CD14-positive monocyte (primary cell): ENCODE data around the gene CCT6A. TPM values are rescaled to one million over a fixed set of nuclear protein-coding genes. Genes with fewer than 3 reads are reported as not detected.
"Not testable (repeated sequence)": the region's sequence is repeated elsewhere in the genome, so short reads cannot be mapped to it uniquely, and the experiment has no call there.

Source experiments
- DNase-seq, 3 donors: peaks; one replicate each; pipeline ENCODE4 v3.0.0-alpha.2; 2011 to 2022
- H2AFZ ChIP-seq: 2 replicates; pipeline ENCODE4 v1.6.0; 2012; ENCODE audit warnings: mild to moderate bottlenecking, low read depth, low read length, inconsistent platforms; ENCODE audit not compliant: insufficient read depth, poor library complexity, severe bottlenecking
- H3K27ac ChIP-seq, 2 donors: 1 replicate in 1 of 2; 2 replicates in 1 of 2; pipeline ENCODE4 v1.5.1; 2012 to 2013; ENCODE audit warnings: low read length in 2 of 2, control low read depth in 1 of 2, inconsistent platforms in 1 of 2, low read depth in 1 of 2, mild to moderate bottlenecking in 1 of 2
- H3K27me3 ChIP-seq, 2 donors: one replicate each; pipeline versions ENCODE4 v1.6.0 to v1.6.1; 2011 to 2013; ENCODE audit warnings: low read length in 2 of 2; ENCODE audit not compliant: control insufficient read depth in 2 of 2, insufficient read depth in 2 of 2
- H3K36me3 ChIP-seq, 2 donors: replicated peaks in 1 of 2; 1 replicate in 1 of 2; 2 replicates in 1 of 2; pipeline versions ENCODE4 v1.5.1 to v1.6.1; 2012 to 2013; ENCODE audit warnings: low read length in 2 of 2, control low read depth in 1 of 2, inconsistent platforms in 1 of 2, mild to moderate bottlenecking in 1 of 2; ENCODE audit not compliant: insufficient read depth in 2 of 2, control insufficient read depth in 1 of 2
- H3K4me1 ChIP-seq, 2 donors: 1 replicate in 1 of 2; 2 replicates in 1 of 2; pipeline versions ENCODE4 v1.5.1 to v1.6.1; 2012 to 2013; ENCODE audit warnings: low read length in 2 of 2, control low read depth in 1 of 2, inconsistent platforms in 1 of 2, mild to moderate bottlenecking in 1 of 2, moderate library complexity in 1 of 2; ENCODE audit not compliant: insufficient read depth in 2 of 2, control insufficient read depth in 1 of 2
- H3K4me2 ChIP-seq: replicated peaks from 2 replicates; pipeline ENCODE3; 2012; ENCODE audit warnings: low read length, moderate library complexity, mild to moderate bottlenecking; ENCODE audit not compliant: poor library complexity, severe bottlenecking; ENCODE audit errors: extremely low read depth
- H3K4me3 ChIP-seq, 3 experiments: fragments of 200-600 bp in 1 of 3; sonication (generic) in 1 of 3; replicated peaks in 1 of 3; 1 replicate in 2 of 3; 2 replicates in 1 of 3; pipeline ENCODE4 v1.5.1; 2011 to 2013; ENCODE audit warnings: low read length in 3 of 3, mild to moderate bottlenecking in 3 of 3, control low read depth in 2 of 3, low read depth in 2 of 3, inconsistent platforms in 1 of 3, moderate library complexity in 1 of 3
- H3K79me2 ChIP-seq: 2 replicates; pipeline ENCODE4 v1.6.0; 2012; ENCODE audit warnings: mild to moderate bottlenecking, control low read depth, inconsistent platforms, low read length, moderate library complexity; ENCODE audit not compliant: insufficient read depth
- H3K9ac ChIP-seq: 2 replicates; pipeline ENCODE4 v1.6.0; 2017; ENCODE audit warnings: low read length, mild to moderate bottlenecking; ENCODE audit not compliant: insufficient read depth, poor library complexity, severe bottlenecking
- H3K9me3 ChIP-seq, 2 donors: replicated peaks in 1 of 2; 1 replicate in 1 of 2; 2 replicates in 1 of 2; pipeline versions ENCODE4 v1.5.1 to v1.6.1; 2012 to 2013; ENCODE audit warnings: low read length in 2 of 2, control low read depth in 1 of 2; ENCODE audit not compliant: control insufficient read depth in 1 of 2, insufficient read depth in 1 of 2
- H4K20me1 ChIP-seq: 2 replicates; pipeline ENCODE4 v1.6.0; 2012; ENCODE audit warnings: mild to moderate bottlenecking, low read length, control low read depth, moderate library complexity; ENCODE audit not compliant: insufficient read depth
- H3K27ac Mint-ChIP-seq, 7 donors: one replicate each; pipeline ENCODE4 v1.8.0; 2020; ENCODE audit warnings: mild to moderate bottlenecking in 7 of 7, mixed read lengths in 7 of 7, moderate library complexity in 6 of 7, inconsistent platforms in 2 of 7
- H3K27me3 Mint-ChIP-seq, 3 donors: one replicate each; pipeline ENCODE4 v1.8.0; 2021 to 2022; ENCODE audit warnings: low read depth in 3 of 3, mild to moderate bottlenecking in 3 of 3, mixed read lengths in 3 of 3, moderate library complexity in 3 of 3, inconsistent platforms in 1 of 3
- H3K36me3 Mint-ChIP-seq, 2 donors: one replicate each; pipeline ENCODE4 v1.8.0; 2020; ENCODE audit warnings: mixed read lengths in 2 of 2, inconsistent platforms in 1 of 2, mild to moderate bottlenecking in 1 of 2
- H3K4me1 Mint-ChIP-seq: one replicate; pipeline ENCODE4 v1.8.0; 2020; ENCODE audit warnings: mild to moderate bottlenecking, mixed read lengths
- H3K4me3 Mint-ChIP-seq, 2 donors: one replicate each; pipeline ENCODE4 v1.8.0; 2020; ENCODE audit warnings: mild to moderate bottlenecking in 2 of 2, mixed read lengths in 2 of 2, moderate library complexity in 1 of 2
- H3K9me3 Mint-ChIP-seq, 7 donors: one replicate each; pipeline ENCODE4 v1.8.0; 2020 to 2022; ENCODE audit warnings: mixed read lengths in 7 of 7, mild to moderate bottlenecking in 6 of 7, moderate library complexity in 6 of 7, inconsistent platforms in 2 of 7
- WGBS: methylation state at CpG from one replicate; pipeline ENCODE4 v1.1.5; 2013; ENCODE audit warnings: missing lambda C conversion rate; ENCODE audit not compliant: insufficient coverage; 5-methylcytosine and 5-hydroxymethylcytosine counted together
- intact Hi-C, 2 donors: fragments of 100-400 bp; cut with micrococcal nuclease; formaldehyde crosslinking; loops; one replicate each; pipeline versions ENCODE4 v1.15.0 to v1.15.1; 2023
- polyA plus RNA-seq, 3 donors: library from polyadenylated mRNA; depleted of rRNA in 1 of 3; unstranded in 2 of 3; stranded (reverse) in 1 of 3; fragments of 300-500 nt in 2 of 3; fragments of >200 nt in 1 of 3; fragmentation: Illumina TruSeq in 2 of 3; gene quantifications; 1 replicate in 2 of 3; 2 replicates in 1 of 3; pipeline ENCODE4 v1.2.3, GENCODE V29; 2012 to 2021
- TF ChIP-seq, protein P1 (sequence below): fragments of 200-600 bp; IDR thresholded peaks from one replicate; pipeline ENCODE4 v1.8.0; 2022; ENCODE audit warnings: antibody characterized with exemption, mild to moderate bottlenecking

The CCT6A gene
- polyA plus RNA-seq, 3 donors, result 62.3 to 81.4 (median 63.3) TPM

DNA sequence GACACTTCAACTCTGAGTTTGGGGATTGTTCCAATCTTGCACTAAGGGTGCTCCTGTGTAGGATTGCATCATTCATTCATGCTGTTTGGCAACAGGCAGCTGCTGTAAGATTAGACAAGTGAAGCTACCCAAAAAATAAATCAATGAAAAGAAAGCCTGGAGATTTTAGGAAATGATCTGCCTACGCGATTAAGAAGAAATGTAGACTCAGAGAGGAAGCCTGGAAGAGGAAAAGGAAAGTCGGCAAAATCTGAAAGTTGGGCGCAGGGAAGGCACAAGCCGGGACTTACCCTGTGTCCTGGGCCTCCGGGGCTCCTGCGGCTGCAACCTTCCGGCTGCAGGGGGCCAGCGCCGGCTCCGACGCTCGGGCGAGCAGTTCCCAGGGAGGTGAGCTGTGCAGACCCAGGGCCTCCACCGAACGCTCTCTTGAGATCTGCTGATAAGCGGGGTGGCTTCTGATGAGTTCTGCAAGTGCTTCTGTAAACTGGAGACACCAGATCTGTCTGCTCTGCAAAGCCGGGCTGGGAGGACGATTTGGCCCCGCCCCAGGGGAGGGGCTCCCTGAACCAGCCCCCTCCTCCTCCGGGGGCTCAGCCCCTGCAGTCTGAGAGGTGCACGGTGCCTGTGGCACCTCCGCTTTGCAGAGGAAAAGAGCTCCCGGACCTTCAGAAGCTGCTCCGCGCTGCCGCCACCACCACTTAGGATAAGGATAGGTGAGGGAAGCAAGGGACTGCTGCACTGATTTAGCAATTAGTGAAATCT, 17.7 kb upstream of the CCT6A start:
- intact Hi-C loops, result no loop called here
- Mint-ChIP-seq H3K27me3 (peaks cover 0 to 2% (median 1%) of the 10 kb centered on the region in 3 donors), H3K27ac (peak overlapping the region; percentile 75 to 93 (median 85)), H3K4me3 (peak overlapping the region; percentile 82 to 97), H3K36me3 (peaks cover 13 to 25% of the 10 kb centered on the region in 2 donors), H3K4me1 (peaks cover 14% of the 10 kb centered on the region), H3K9me3 (no peaks in the 10 kb centered on the region)
- Histone ChIP-seq H3K79me2 (no peaks in the 10 kb centered on the region), H3K9ac (peak overlapping the region; percentile 64), H3K27me3 (no peaks in the 10 kb centered on the region), H3K9me3 (no peaks in the 10 kb centered on the region), H4K20me1 (no peaks in the 10 kb centered on the region), H3K27ac (peak overlapping the region; percentile 66 to 72), H3K4me1 (peaks cover 0 to 5% of the 10 kb centered on the region in 2 donors), H2AFZ (peak overlapping the region; percentile 100), H3K4me2 (peak overlapping the region; percentile 99), H3K36me3 (peaks cover 6 to 9% of the 10 kb centered on the region in 2 donors), H3K4me3 (peak overlapping the region; percentile 66 to 99 (median 80))
- peak; percentile 48 to 65 (median 61) for DNase-seq
- TF ChIP-seq, protein P1, sequence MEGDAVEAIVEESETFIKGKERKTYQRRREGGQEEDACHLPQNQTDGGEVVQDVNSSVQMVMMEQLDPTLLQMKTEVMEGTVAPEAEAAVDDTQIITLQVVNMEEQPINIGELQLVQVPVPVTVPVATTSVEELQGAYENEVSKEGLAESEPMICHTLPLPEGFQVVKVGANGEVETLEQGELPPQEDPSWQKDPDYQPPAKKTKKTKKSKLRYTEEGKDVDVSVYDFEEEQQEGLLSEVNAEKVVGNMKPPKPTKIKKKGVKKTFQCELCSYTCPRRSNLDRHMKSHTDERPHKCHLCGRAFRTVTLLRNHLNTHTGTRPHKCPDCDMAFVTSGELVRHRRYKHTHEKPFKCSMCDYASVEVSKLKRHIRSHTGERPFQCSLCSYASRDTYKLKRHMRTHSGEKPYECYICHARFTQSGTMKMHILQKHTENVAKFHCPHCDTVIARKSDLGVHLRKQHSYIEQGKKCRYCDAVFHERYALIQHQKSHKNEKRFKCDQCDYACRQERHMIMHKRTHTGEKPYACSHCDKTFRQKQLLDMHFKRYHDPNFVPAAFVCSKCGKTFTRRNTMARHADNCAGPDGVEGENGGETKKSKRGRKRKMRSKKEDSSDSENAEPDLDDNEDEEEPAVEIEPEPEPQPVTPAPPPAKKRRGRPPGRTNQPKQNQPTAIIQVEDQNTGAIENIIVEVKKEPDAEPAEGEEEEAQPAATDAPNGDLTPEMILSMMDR, result peak; percentile 16
- WGBS, result 0% methylated on average over 24 of the region's 27 CpGs

DNA sequence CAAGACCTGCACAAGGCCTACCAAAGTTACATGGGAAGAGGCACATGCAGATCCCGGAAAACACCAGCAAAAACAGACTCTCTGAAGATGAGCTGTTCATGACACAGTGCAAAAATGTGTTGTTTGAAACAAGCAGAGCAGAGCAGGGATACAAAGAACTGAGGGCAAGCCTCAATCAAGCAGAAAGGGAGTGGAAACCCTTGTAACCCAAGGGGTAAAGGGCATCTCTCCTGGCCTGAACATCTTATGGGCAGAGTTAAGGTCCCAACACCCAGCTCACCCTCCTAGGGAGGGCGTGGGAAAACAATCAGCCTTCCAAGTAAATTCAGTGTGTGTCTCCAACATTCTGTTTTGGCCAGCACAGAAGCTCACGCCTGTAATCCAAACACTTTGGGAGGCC, 10.8 kb upstream of the CCT6A start:
- intact Hi-C loops, result no loop called here
- H3K9ac ChIP-seq, result no peak overlapping the region
- no peaks in the 10 kb centered on the region for H3K4me1 Mint-ChIP-seq

DNA sequence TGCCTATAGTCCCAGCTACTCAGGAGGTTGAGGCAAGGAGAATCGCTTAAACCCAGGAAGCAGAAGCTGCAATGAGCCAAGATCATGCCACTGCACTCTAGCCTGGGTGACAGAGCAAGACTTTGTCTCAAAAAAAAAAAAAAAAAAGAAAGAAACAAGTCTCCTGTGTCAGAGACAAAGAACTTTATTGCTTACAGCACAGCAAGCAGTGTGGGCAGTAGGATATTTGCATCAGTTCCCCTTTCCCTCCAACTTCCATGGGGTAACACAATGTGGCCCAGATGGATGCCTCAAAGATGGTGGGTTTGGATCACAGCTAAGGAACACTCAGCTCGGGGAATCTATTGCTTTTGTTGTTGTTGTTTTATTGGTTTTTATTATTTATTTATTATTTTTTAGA, 5.8 kb upstream of the CCT6A start:
- H3K4me1 ChIP-seq, H3K79me2 ChIP-seq, H3K27me3 ChIP-seq, H3K36me3 ChIP-seq, H3K9ac ChIP-seq, H3K9me3 ChIP-seq, H3K4me1 Mint-ChIP-seq, H3K4me3 ChIP-seq, H3K4me2 ChIP-seq, H3K9me3 Mint-ChIP-seq, intact Hi-C loops, H4K20me1 ChIP-seq, DNase-seq, H3K27ac ChIP-seq, H2AFZ ChIP-seq, H3K27me3 Mint-ChIP-seq, H3K4me3 Mint-ChIP-seq, H3K36me3 Mint-ChIP-seq: not testable (repeated sequence)
- peak overlapping the region in 2 of 7 donors; percentile 45 to 53 for H3K27ac Mint-ChIP-seq
- 83% methylated on average over 1 of the region's 2 CpGs for WGBS

More for the DNA sequence above, 10.8 kb upstream of the CCT6A start:
- no peaks in the 10 kb centered on the region for H3K27me3 ChIP-seq
- no peaks in the 10 kb centered on the region for H3K9me3 ChIP-seq
- TF ChIP-seq, protein P1, result no peak
- H3K27ac Mint-ChIP-seq, result no peak overlapping the region
- H3K27me3 Mint-ChIP-seq, result peaks cover 0 to 2% (median 0%) of the 10 kb centered on the region in 3 donors
- no peaks in the 10 kb centered on the region for H3K79me2 ChIP-seq
- DNase-seq, result no peak
- H3K4me3 ChIP-seq, result no peak overlapping the region
- H3K36me3 Mint-ChIP-seq, result peaks cover 3 to 6% of the 10 kb centered on the region in 2 donors
- WGBS, result 100% methylated on average over 3 of the region's 3 CpGs
- H3K4me1 ChIP-seq, result no peaks in the 10 kb centered on the region
- H3K36me3 ChIP-seq, result no peaks in the 10 kb centered on the region
- no peak overlapping the region for H2AFZ ChIP-seq
- H3K4me3 Mint-ChIP-seq, result no peak overlapping the region
- no peak overlapping the region for H3K27ac ChIP-seq
- no peaks in the 10 kb centered on the region for H3K9me3 Mint-ChIP-seq
- H3K4me2 ChIP-seq, result no peak overlapping the region
- no peaks in the 10 kb centered on the region for H4K20me1 ChIP-seq
